K562 (cell line): ENCODE measurements around the gene WDR20. TPM values are rescaled to one million over a fixed set of nuclear protein-coding genes. Genes with fewer than 3 reads are reported as not detected.

Experiments
- ATAC-seq: fragments of 200-7000 bp; cut with Tn5 transposase; 3 replicates; pipeline ENCODE4 v1.9.1; 2020; ENCODE audit warnings: moderate library complexity
- BruUV-seq: library from RNA; stranded (reverse); fragments of 400-500 nt; replicated peaks from 2 replicates; lab custom pipeline; 2021; lab: Mats Ljungman, UMichigan
- CTCF ChIA-PET: fragments of 300-600 bp; formaldehyde crosslinking; extraction: SDS; loops from one replicate; lab custom pipeline; 2021; ENCODE audit warnings: low intra/inter-chr PET ratio; lab: Yijun Ruan, JAX
- POLR2A ChIA-PET: fragments of 300-600, 350-650 bp; sonication (Branson Sonifier 250); formaldehyde crosslinking; extraction: SDS; loops from one replicate; lab custom pipeline; 2021; ENCODE audit warnings: antibody characterized with exemption, inconsistent platforms; lab: Yijun Ruan, JAX
- DNase-seq, 4 experiments: peaks; one replicate each; pipeline versions ENCODE4 v3.0.0 to v3.0.0-alpha.2; 2011 to 2018; ENCODE audit warnings: low spot score in 3 of 4, mixed read lengths in 3 of 4; ENCODE audit errors: extremely low read depth in 1 of 4
- FAIRE-seq: peaks from 2 replicates; lab custom pipeline; 2011; peaks lifted over from hg19 to GRCh38; lab: Jason Lieb, UNC
- H2AFZ ChIP-seq: 2 replicates; pipeline ENCODE4 v1.6.0; 2011; ENCODE audit warnings: low read depth, low read length, control low read depth, inconsistent platforms
- H3K27ac ChIP-seq: fragments of 200-600 bp; 3 replicates; pipeline ENCODE4 v1.8.0; 2011; ENCODE audit warnings: low read depth, mild to moderate bottlenecking, control low read depth, inconsistent platforms, low read length, moderate library complexity, mixed read lengths; ENCODE audit errors: extremely low read depth
- H3K27me3 ChIP-seq, 2 experiments: fragments of 300-600 bp in 1 of 2; 2 replicates in 1 of 2; 3 replicates in 1 of 2; pipeline versions ENCODE4 v1.6.0 to v1.8.0; 2011; ENCODE audit warnings: inconsistent platforms in 2 of 2, low read length in 2 of 2, mild to moderate bottlenecking in 1 of 2, mixed read lengths in 1 of 2, moderate library complexity in 1 of 2; ENCODE audit not compliant: control insufficient read depth in 2 of 2, insufficient read depth in 2 of 2
- H3K36me3 ChIP-seq: fragments of 300-600 bp; 3 replicates; pipeline ENCODE4 v1.8.0; 2011; ENCODE audit warnings: mild to moderate bottlenecking, low read length, inconsistent platforms; ENCODE audit not compliant: control insufficient read depth, insufficient read depth
- H3K4me1 ChIP-seq, 2 experiments: fragments of 200-600 bp in 1 of 2; replicated peaks in 1 of 2; 2 replicates in 1 of 2; 3 replicates in 1 of 2; pipeline versions ENCODE4 v1.5.1 to v1.8.0; 2011; ENCODE audit warnings: inconsistent platforms in 2 of 2, low read length in 2 of 2, mild to moderate bottlenecking in 1 of 2, mixed read lengths in 1 of 2, moderate library complexity in 1 of 2; ENCODE audit not compliant: control insufficient read depth in 2 of 2, insufficient read depth in 2 of 2
- H3K4me2 ChIP-seq: 2 replicates; pipeline ENCODE4 v1.6.1; 2011; ENCODE audit warnings: low read length, control low read depth, inconsistent platforms, mixed read lengths; ENCODE audit not compliant: insufficient read depth
- H3K4me3 ChIP-seq: fragments of 200-600 bp; sonication (generic), shearing (Covaris generic); 2 replicates; pipeline ENCODE4 v1.5.1; 2016; ENCODE audit warnings: control low read depth, inconsistent platforms
- H3K79me2 ChIP-seq: fragments of 200-600 bp; 3 replicates; pipeline ENCODE4 v1.8.0; 2011; ENCODE audit warnings: low read length, inconsistent platforms; ENCODE audit not compliant: control insufficient read depth, insufficient read depth
- H3K9ac ChIP-seq, 2 experiments: 2 replicates each; pipeline versions ENCODE4 v1.6.0 to v1.6.1; 2011; ENCODE audit warnings: low read depth in 2 of 2, low read length in 2 of 2, control low read depth in 1 of 2, inconsistent platforms in 1 of 2, mild to moderate bottlenecking in 1 of 2, mixed read lengths in 1 of 2; ENCODE audit not compliant: insufficient read depth in 1 of 2
- H3K9me1 ChIP-seq: one replicate; pipeline ENCODE4 v1.6.0; 2011; ENCODE audit warnings: inconsistent platforms, mild to moderate bottlenecking, low read length, moderate library complexity; ENCODE audit not compliant: control insufficient read depth, insufficient read depth
- H3K9me3 ChIP-seq: replicated peaks from 2 replicates; pipeline ENCODE4 v1.5.1; 2011; ENCODE audit warnings: low read depth, low read length, inconsistent platforms; ENCODE audit not compliant: control insufficient read depth, insufficient read depth
- H4K20me1 ChIP-seq: replicated peaks from 2 replicates; pipeline ENCODE4 v1.6.1; 2011; ENCODE audit warnings: low read length, inconsistent platforms, mixed read lengths; ENCODE audit not compliant: control insufficient read depth, insufficient read depth
- ARID1B ChIP-seq: fragments of 450-650 bp; IDR thresholded peaks from 2 replicates; pipeline ENCODE4 v1.6.1; 2016; ENCODE audit warnings: antibody characterized with exemption, mild to moderate bottlenecking, inconsistent platforms
- ARID3A ChIP-seq: IDR thresholded peaks from 2 replicates; pipeline ENCODE4 v1.6.1; 2012; ENCODE audit warnings: low read depth, low read length, improper control_type of control experiment, borderline replicate concordance
- CBFA2T2 ChIP-seq: fragments of 450-650 bp; conservative IDR thresholded peaks from 2 replicates; pipeline ENCODE4 v1.6.1; 2017; ENCODE audit warnings: mild to moderate bottlenecking
- CBFA2T3 ChIP-seq: fragments of 450-650 bp; IDR thresholded peaks from 2 replicates; pipeline ENCODE4 v1.6.1; 2017
- CBFB ChIP-seq: sonication (generic); formaldehyde crosslinking; IDR thresholded peaks from 2 replicates; pipeline ENCODE4 v1.4.0; 2020; ENCODE audit warnings: mild to moderate bottlenecking, missing genetic modification reagents
- DPF2 ChIP-seq: fragments of 450-650 bp; IDR thresholded peaks from 2 replicates; pipeline ENCODE4 v1.6.1; 2016
- KDM1A ChIP-seq, 2 experiments: fragments of 450-650 bp; IDR thresholded peaks; 2 replicates each; pipeline ENCODE4 v1.6.1; 2016; ENCODE audit warnings: mild to moderate bottlenecking in 2 of 2
- MEF2A ChIP-seq: IDR thresholded peaks from 2 replicates; pipeline ENCODE4 v1.6.1; 2011; ENCODE audit warnings: low read depth, mild to moderate bottlenecking, low read length, moderate library complexity; ENCODE audit not compliant: control insufficient read depth
- NCOR1 ChIP-seq: fragments of 450-650 bp; IDR thresholded peaks from 2 replicates; pipeline ENCODE4 v1.6.1; 2016; ENCODE audit warnings: mild to moderate bottlenecking, moderate library complexity
- NR2F6 ChIP-seq: fragments of 450-650 bp; formaldehyde crosslinking; IDR thresholded peaks from 2 replicates; pipeline ENCODE4 v1.4.0; 2020; ENCODE audit warnings: mild to moderate bottlenecking
- PTBP1 ChIP-seq: fragments of 200-400 bp; formaldehyde crosslinking; IDR thresholded peaks from 2 replicates; pipeline ENCODE4 v1.6.1; 2017; ENCODE audit warnings: low read depth, low read length
- TAL1 ChIP-seq: fragments of 450-650 bp; IDR thresholded peaks from 2 replicates; pipeline ENCODE4 v1.6.1; 2016; ENCODE audit warnings: mild to moderate bottlenecking
- TCF3 ChIP-seq: sonication (generic); formaldehyde crosslinking; IDR thresholded peaks from 2 replicates; pipeline ENCODE4 v1.4.0; 2020; ENCODE audit warnings: mild to moderate bottlenecking, missing genetic modification reagents
- TEAD4 ChIP-seq, 2 experiments: sonication (generic) in 1 of 2; formaldehyde crosslinking in 1 of 2; IDR thresholded peaks; 2 replicates each; pipeline versions ENCODE4 v1.6.1 to v1.8.0; 2012 to 2022; ENCODE audit warnings: borderline replicate concordance in 1 of 2, inconsistent platforms in 1 of 2, low read length in 1 of 2, mild to moderate bottlenecking in 1 of 2, missing genetic modification reagents in 1 of 2
- ZFP91 ChIP-seq: sonication (generic); formaldehyde crosslinking; IDR thresholded peaks from 2 replicates; pipeline ENCODE4 v1.8.0; 2022; ENCODE audit warnings: mild to moderate bottlenecking, missing genetic modification reagents
- ZNF639 ChIP-seq, 2 experiments: fragments of 200-800 bp in 1 of 2; sonication (Bioruptor generic) in 1 of 2; sonication (generic) in 1 of 2; formaldehyde crosslinking in 1 of 2; IDR thresholded peaks in 1 of 2; conservative IDR thresholded peaks in 1 of 2; 2 replicates each; pipeline versions ENCODE4 v1.5.0 to v1.6.1; 2016 to 2020; ENCODE audit warnings: missing compliant biosample characterization in 1 of 2, missing genetic modification characterization in 1 of 2, missing genetic modification reagents in 1 of 2
- WGBS: fragments of 100-300 bp; shearing (Covaris generic); methylation state at CpG from one replicate; pipeline ENCODE4 v1.1.6; 2016; ENCODE audit warnings: low coverage, mixed read lengths; ENCODE audit not compliant: insufficient coverage; ENCODE audit errors: missing lambda C conversion rate; 5-methylcytosine and 5-hydroxymethylcytosine counted together
- in situ Hi-C: fragments of 300-500 bp; cut with MboI; formaldehyde crosslinking; loops from 4 replicates; pipeline ENCODE4 v1.15.0; 2018; ENCODE audit warnings: inconsistent platforms, mixed read lengths
- intact Hi-C: fragments of 100-400 bp; cut with micrococcal nuclease; formaldehyde crosslinking; loops from 2 replicates; pipeline ENCODE4 v1.14.2; 2022
- polyA plus RNA-seq, 8 experiments: library from polyadenylated mRNA; depleted of rRNA in 4 of 8; stranded (reverse) in 5 of 8; unstranded in 3 of 8; fragments of >200 nt; fragmentation: Nextera tagmentation in 2 of 8; fragmentation: Illumina TruSeq in 1 of 8; extraction: Ambion mirVana in 2 of 8; extraction: Trizol in 1 of 8; gene quantifications; 2 replicates each; pipeline versions ENCODE4 v1.2.1 to v1.2.3, GENCODE V29; 2011 to 2014; ENCODE audit warnings: inconsistent platforms in 1 of 8, missing spikeins in 1 of 8
- total RNA-seq, 7 experiments: library from RNA; depleted of rRNA in 6 of 7; stranded (reverse); fragments of >200 nt in 6 of 7; fragmentation: Illumina TruSeq in 2 of 7; extraction: Trizol in 2 of 7; gene quantifications; 2 replicates each; pipeline versions ENCODE4 v1.2.1 to v1.2.3, GENCODE V29; 2011 to 2021; ENCODE audit warnings: low replicate concordance in 1 of 7

Gene WDR20
- total and polyA plus RNA-seq, 9 of the 15 experiments (the other 6 are each of a cell fraction or from before 2014, with no cell fraction given), result 7.0 to 15.3 (median 11.8) TPM

- POLR2A ChIA-PET, result interaction anchor here (0.7 to 1.5 kb wide), 5 partner anchors 11 to 598 kb away, joined by 3 to 4 read pairs (median 3); partner anchors contain the start of gene WDR20
Observed at GRCh38 chr14:102150744-102151143, 11.0 kb downstream of the WDR20 start.

More at GRCh38 chr14:102150744-102151143, 11.0 kb downstream of the WDR20 start:
- Histone ChIP-seq H3K27ac (no peak overlapping the region), H3K9me3 (peaks cover 4% of the 10 kb centered on the region)
- TF ChIP-seq PTBP1 (no peak), KDM1A (IDR thresholded peaks at IDR 0.05) (peak; percentile 41 to 47; a peak in 2 of 4 replicates), MEF2A (0 out of 2 replicates have a peak, but pooled peaks have one; percentile 51), CBFB (CRISPR knock-in tag) (no peak), NR2F6 (CRISPR knock-in tag) (no peak), TCF3 (CRISPR knock-in tag) (peak; percentile 70), CBFA2T2 (peak; percentile 61), CBFA2T3 (peak; percentile 78), DPF2 (0 out of 2 replicates have a peak, but pooled peaks have one; percentile 16), NCOR1 (peak; percentile 41; the same call in 1 of the 2 replicates), ARID1B (peak; percentile 54), TAL1 (peak; percentile 38; the same call in 1 of the 2 replicates), ZFP91 (CRISPR knock-in tag) (no peak), ARID3A (peak; percentile 53; the same call in 1 of the 2 replicates), ZNF639 (CRISPR knock-in tag; conservative IDR thresholded peaks at IDR 0.05 in 1 of 2, IDR thresholded peaks at IDR 0.05 in 1 of 2) (no peak), TEAD4 (IDR thresholded peaks at IDR 0.05; ENCODE audit: low read length) (peak; percentile 67), TEAD4 (CRISPR knock-in tag; IDR thresholded peaks at IDR 0.05; ENCODE audit: borderline replicate concordance) (no peak)
- TF ChIP-seq, all 486 proteins: peak for 11
- H3K36me3 ChIP-seq, result peaks cover 16% of the 10 kb centered on the region; the same call in 2 of the 3 replicates
- CTCF ChIA-PET, result no interaction called here
- peak; percentile 71 for FAIRE-seq
- no peak overlapping the region for H3K9ac ChIP-seq
- peaks cover 87% of the 10 kb centered on the region for H3K79me2 ChIP-seq
- peaks cover 4 to 19% of the 10 kb centered on the region in 2 experiments; a peak in 4 of 5 replicates for H3K4me1 ChIP-seq
- BruUV-seq, result no TSS peak
- 33% methylated on average over 1 of the region's 1 CpG for WGBS
- intact Hi-C loops (no loop called here), in situ Hi-C loops (no loop called here)
- H3K4me3 ChIP-seq, result no peak overlapping the region
- no peak overlapping the region for H2AFZ ChIP-seq
- H4K20me1 ChIP-seq, result 0 out of 2 replicates have a peak, but pooled peaks cover 6% of the 10 kb centered on the region
- H3K4me2 ChIP-seq, result no peak overlapping the region
- peak; percentile 70 for ATAC-seq
- H3K27me3 ChIP-seq, result no peaks in the 10 kb centered on the region
- peak in 1 of 4 experiments; percentile 56 for DNase-seq
- H3K9me1 ChIP-seq, result no peaks in the 10 kb centered on the region
